ENCODE measurements around the gene ROBO1.

ROBO1 gene

GRCh38 chr3:78792212-78792611 lies 975.6 kb downstream of the ROBO1 start:
- H3K27ac ChIP-seq (ENCODE audit: low read length), result no peak overlapping the region
- H3K9me3 ChIP-seq (ENCODE audit: insufficient read depth, low read depth, low read length), result no peaks in the 10 kb centered on the region
- no peaks in the 10 kb centered on the region for H3K36me3 ChIP-seq (ENCODE audit: insufficient read depth, low read depth, low read length)
- H3K9ac ChIP-seq (ENCODE audit: low read depth, low read length), result no peak overlapping the region
- no peak overlapping the region for H3K4me3 ChIP-seq (ENCODE audit: low read length)
- peaks cover 4% of the 10 kb centered on the region; the same call in 1 of the 2 replicates for H3K4me1 ChIP-seq (ENCODE audit: insufficient read depth, low read length)
- H3K27me3 ChIP-seq (ENCODE audit: insufficient read depth, low read length), result no peaks in the 10 kb centered on the region

- Histone ChIP-seq H3K36me3 (ENCODE audit: insufficient read depth, low read depth, low read length) (no peaks in the 10 kb centered on the region), H3K27me3 (ENCODE audit: insufficient read depth, low read length) (no peaks in the 10 kb centered on the region), H3K4me1 (ENCODE audit: insufficient read depth, low read length) (peaks cover 4% of the 10 kb centered on the region; the same call in 1 of the 2 replicates), H3K9me3 (ENCODE audit: insufficient read depth, low read depth, low read length) (no peaks in the 10 kb centered on the region), H3K9ac (ENCODE audit: low read depth, low read length) (no peak overlapping the region), H3K4me3 (ENCODE audit: low read length) (no peak overlapping the region), H3K27ac (ENCODE audit: low read length) (no peak overlapping the region)
Measured at GRCh38 chr3:78791753-78792152, 976.0 kb downstream of the ROBO1 start.

GRCh38 chr3:78788839-78789238 lies 979.0 kb downstream of the ROBO1 start:
- Histone ChIP-seq H3K4me3 (ENCODE audit: low read length) (no peak overlapping the region), H3K36me3 (ENCODE audit: insufficient read depth, low read depth, low read length) (no peaks in the 10 kb centered on the region), H3K27me3 (ENCODE audit: insufficient read depth, low read length) (no peaks in the 10 kb centered on the region), H3K4me1 (ENCODE audit: insufficient read depth, low read length) (peaks cover 4% of the 10 kb centered on the region; the same call in 1 of the 2 replicates), H3K9me3 (ENCODE audit: insufficient read depth, low read depth, low read length) (no peaks in the 10 kb centered on the region), H3K9ac (ENCODE audit: low read depth, low read length) (no peak overlapping the region), H3K27ac (ENCODE audit: low read length) (no peak overlapping the region)

GRCh38 chr3:78785004-78785403 lies 982.8 kb downstream of the ROBO1 start:
- no peak overlapping the region for H3K9ac ChIP-seq (ENCODE audit: low read depth, low read length)
- H3K36me3 ChIP-seq (ENCODE audit: insufficient read depth, low read depth, low read length), result no peaks in the 10 kb centered on the region
- no peaks in the 10 kb centered on the region for H3K27me3 ChIP-seq (ENCODE audit: insufficient read depth, low read length)
- no peak overlapping the region for H3K4me3 ChIP-seq (ENCODE audit: low read length)
- no peaks in the 10 kb centered on the region; the same call in 1 of the 2 replicates for H3K4me1 ChIP-seq (ENCODE audit: insufficient read depth, low read length)
- H3K27ac ChIP-seq (ENCODE audit: low read length), result no peak overlapping the region
- no peaks in the 10 kb centered on the region; the same call in 1 of the 2 replicates for H3K9me3 ChIP-seq (ENCODE audit: insufficient read depth, low read depth, low read length)

GRCh38 chr3:78781351-78781750 lies 986.4 kb downstream of the ROBO1 start:
- Histone ChIP-seq H3K27ac (ENCODE audit: low read length) (no peak overlapping the region), H3K9ac (ENCODE audit: low read depth, low read length) (no peak overlapping the region), H3K9me3 (ENCODE audit: insufficient read depth, low read depth, low read length) (no peaks in the 10 kb centered on the region; the same call in 1 of the 2 replicates), H3K4me1 (ENCODE audit: insufficient read depth, low read length) (no peaks in the 10 kb centered on the region; the same call in 1 of the 2 replicates), H3K27me3 (ENCODE audit: insufficient read depth, low read length) (no peaks in the 10 kb centered on the region), H3K36me3 (ENCODE audit: insufficient read depth, low read depth, low read length) (no peaks in the 10 kb centered on the region), H3K4me3 (ENCODE audit: low read length) (no peak overlapping the region)

GRCh38 chr3:78765671-78766485 lies 1001.9 kb downstream of the ROBO1 start:
- Histone ChIP-seq H3K27me3 (ENCODE audit: insufficient read depth, low read length) (no peaks in the 10 kb centered on the region), H3K9ac (ENCODE audit: low read depth, low read length) (no peak overlapping the region), H3K9me3 (ENCODE audit: insufficient read depth, low read depth, low read length) (no peaks in the 10 kb centered on the region), H3K4me1 (ENCODE audit: insufficient read depth, low read length) (no peaks in the 10 kb centered on the region), H3K36me3 (ENCODE audit: insufficient read depth, low read depth, low read length) (no peaks in the 10 kb centered on the region), H3K27ac (ENCODE audit: low read length) (no peak overlapping the region), H3K4me3 (ENCODE audit: low read length) (no peak overlapping the region)

- H3K27me3 ChIP-seq (ENCODE audit: insufficient read depth, low read length), result no peaks in the 10 kb centered on the region
- H3K9ac ChIP-seq (ENCODE audit: low read depth, low read length), result no peak overlapping the region
- H3K4me1 ChIP-seq (ENCODE audit: insufficient read depth, low read length), result no peaks in the 10 kb centered on the region
- H3K9me3 ChIP-seq (ENCODE audit: insufficient read depth, low read depth, low read length), result no peaks in the 10 kb centered on the region
- no peak overlapping the region for H3K4me3 ChIP-seq (ENCODE audit: low read length)
- no peak overlapping the region for H3K27ac ChIP-seq (ENCODE audit: low read length)
- no peaks in the 10 kb centered on the region for H3K36me3 ChIP-seq (ENCODE audit: insufficient read depth, low read depth, low read length)
Measured at GRCh38 chr3:78764634-78765033, 1003.2 kb downstream of the ROBO1 start.

GRCh38 chr3:78762121-78762520 lies 1005.7 kb downstream of the ROBO1 start:
- H3K36me3 ChIP-seq (ENCODE audit: insufficient read depth, low read depth, low read length), result no peaks in the 10 kb centered on the region
- no peak overlapping the region for H3K4me3 ChIP-seq (ENCODE audit: low read length)
- no peaks in the 10 kb centered on the region for H3K4me1 ChIP-seq (ENCODE audit: insufficient read depth, low read length)
- H3K27ac ChIP-seq (ENCODE audit: low read length), result no peak overlapping the region
- H3K27me3 ChIP-seq (ENCODE audit: insufficient read depth, low read length), result no peaks in the 10 kb centered on the region
- H3K9me3 ChIP-seq (ENCODE audit: insufficient read depth, low read depth, low read length), result no peaks in the 10 kb centered on the region
- no peak overlapping the region for H3K9ac ChIP-seq (ENCODE audit: low read depth, low read length)

- Histone ChIP-seq H3K4me3 (ENCODE audit: low read length) (no peak overlapping the region), H3K27ac (ENCODE audit: low read length) (no peak overlapping the region), H3K9me3 (ENCODE audit: insufficient read depth, low read depth, low read length) (no peaks in the 10 kb centered on the region), H3K4me1 (ENCODE audit: insufficient read depth, low read length) (no peaks in the 10 kb centered on the region), H3K27me3 (ENCODE audit: insufficient read depth, low read length) (no peaks in the 10 kb centered on the region), H3K9ac (ENCODE audit: low read depth, low read length) (no peak overlapping the region), H3K36me3 (ENCODE audit: insufficient read depth, low read depth, low read length) (no peaks in the 10 kb centered on the region)
Measured at GRCh38 chr3:78761126-78761525, 1006.7 kb downstream of the ROBO1 start.

GRCh38 chr3:78757731-78758130 lies 1010.1 kb downstream of the ROBO1 start:
- Histone ChIP-seq H3K36me3 (ENCODE audit: insufficient read depth, low read depth, low read length) (no peaks in the 10 kb centered on the region), H3K4me1 (ENCODE audit: insufficient read depth, low read length) (no peaks in the 10 kb centered on the region), H3K4me3 (ENCODE audit: low read length) (no peak overlapping the region), H3K9me3 (ENCODE audit: insufficient read depth, low read depth, low read length) (no peaks in the 10 kb centered on the region), H3K9ac (ENCODE audit: low read depth, low read length) (no peak overlapping the region), H3K27me3 (ENCODE audit: insufficient read depth, low read length) (no peaks in the 10 kb centered on the region), H3K27ac (ENCODE audit: low read length) (no peak overlapping the region)

- Histone ChIP-seq H3K9me3 (ENCODE audit: insufficient read depth, low read depth, low read length) (no peaks in the 10 kb centered on the region), H3K27ac (ENCODE audit: low read length) (no peak overlapping the region), H3K4me3 (ENCODE audit: low read length) (no peak overlapping the region)
Measured at GRCh38 chr3:78754066-78754743, 1013.6 kb downstream of the ROBO1 start.

GRCh38 chr3:78751266-78751665 lies 1016.5 kb downstream of the ROBO1 start:
- H3K27ac ChIP-seq (ENCODE audit: low read length), result no peak overlapping the region

More at GRCh38 chr3:78754066-78754743, 1013.6 kb downstream of the ROBO1 start:
- H3K27me3 ChIP-seq (ENCODE audit: insufficient read depth, low read length), result no peaks in the 10 kb centered on the region
- no peak overlapping the region for H3K9ac ChIP-seq (ENCODE audit: low read depth, low read length)
- H3K4me1 ChIP-seq (ENCODE audit: insufficient read depth, low read length), result no peaks in the 10 kb centered on the region
- H3K36me3 ChIP-seq (ENCODE audit: insufficient read depth, low read depth, low read length), result no peaks in the 10 kb centered on the region

More at GRCh38 chr3:78751266-78751665, 1016.5 kb downstream of the ROBO1 start:
- no peaks in the 10 kb centered on the region for H3K27me3 ChIP-seq (ENCODE audit: insufficient read depth, low read length)
- no peaks in the 10 kb centered on the region for H3K36me3 ChIP-seq (ENCODE audit: insufficient read depth, low read depth, low read length)
- H3K4me3 ChIP-seq (ENCODE audit: low read length), result no peak overlapping the region
- no peak overlapping the region for H3K9ac ChIP-seq (ENCODE audit: low read depth, low read length)
- no peaks in the 10 kb centered on the region for H3K9me3 ChIP-seq (ENCODE audit: insufficient read depth, low read depth, low read length)
- no peaks in the 10 kb centered on the region for H3K4me1 ChIP-seq (ENCODE audit: insufficient read depth, low read length)
